ENCODE results near the gene MAP1LC3A.

MAP1LC3A gene

DNA sequence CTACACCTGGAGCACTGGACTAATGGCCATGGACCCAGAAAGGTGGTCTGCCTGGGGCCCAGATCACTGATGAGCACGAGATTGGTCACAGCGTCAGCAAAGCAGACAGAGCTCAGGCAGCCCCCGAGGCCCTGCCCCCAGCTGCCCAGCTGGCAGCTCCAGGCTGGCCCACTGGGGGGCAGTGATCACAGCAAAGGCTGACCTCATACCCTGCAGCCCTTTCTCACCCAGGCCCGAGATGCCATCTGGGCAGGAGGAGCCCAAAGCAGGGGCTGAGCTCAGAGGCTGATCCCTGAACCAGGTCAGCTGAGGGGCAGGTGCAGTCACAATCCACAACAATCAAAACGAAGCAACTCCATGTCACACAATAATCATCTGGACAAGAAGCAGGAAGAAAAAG is 4.1 kb downstream of the MAP1LC3A start:
- Histone ChIP-seq H3K9me3 (ENCODE audit: low read length) (peaks cover 4% of the 10 kb centered on the region), H3K36me3 (ENCODE audit: insufficient read depth, low read length) (peaks cover 7% of the 10 kb centered on the region), H3K4me1 (ENCODE audit: insufficient read depth, low read length) (peaks cover 3% of the 10 kb centered on the region), H3K27me3 (ENCODE audit: insufficient read depth, low read length) (no peaks in the 10 kb centered on the region), H2AFZ (ENCODE audit: low read depth, low read length) (no peak overlapping the region), H3K4me3 (ENCODE audit: low read length) (no peak overlapping the region)

DNA sequence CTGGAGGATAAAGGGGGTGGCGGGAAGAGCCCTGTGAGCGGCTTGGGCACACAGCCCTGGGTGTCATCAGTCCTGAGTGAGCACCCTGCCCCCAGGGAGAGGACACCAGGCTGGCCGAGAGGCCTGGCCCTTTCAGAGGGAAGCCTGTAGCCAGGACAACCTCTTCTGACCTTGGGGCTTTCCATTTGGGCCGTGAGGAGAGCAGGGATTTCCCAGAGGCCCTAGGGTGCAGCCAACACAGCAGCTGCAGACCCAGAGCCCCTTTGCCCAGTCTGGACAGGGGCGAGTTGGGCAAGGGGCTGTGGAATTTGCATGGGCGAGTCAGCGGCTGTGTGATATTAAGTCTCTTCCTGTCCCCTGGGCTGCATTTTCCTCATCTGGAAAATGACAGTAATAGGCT is 6.3 kb downstream of the MAP1LC3A start:
- no peak overlapping the region for H3K4me3 ChIP-seq (ENCODE audit: low read length)
- H3K9me3 ChIP-seq (ENCODE audit: low read length) = peaks cover 4% of the 10 kb centered on the region
- peaks cover 7% of the 10 kb centered on the region for H3K36me3 ChIP-seq (ENCODE audit: insufficient read depth, low read length)
- no peaks in the 10 kb centered on the region for H3K27me3 ChIP-seq (ENCODE audit: insufficient read depth, low read length)
- H2AFZ ChIP-seq (ENCODE audit: low read depth, low read length) = no peak overlapping the region
- peaks cover 3% of the 10 kb centered on the region for H3K4me1 ChIP-seq (ENCODE audit: insufficient read depth, low read length)

DNA sequence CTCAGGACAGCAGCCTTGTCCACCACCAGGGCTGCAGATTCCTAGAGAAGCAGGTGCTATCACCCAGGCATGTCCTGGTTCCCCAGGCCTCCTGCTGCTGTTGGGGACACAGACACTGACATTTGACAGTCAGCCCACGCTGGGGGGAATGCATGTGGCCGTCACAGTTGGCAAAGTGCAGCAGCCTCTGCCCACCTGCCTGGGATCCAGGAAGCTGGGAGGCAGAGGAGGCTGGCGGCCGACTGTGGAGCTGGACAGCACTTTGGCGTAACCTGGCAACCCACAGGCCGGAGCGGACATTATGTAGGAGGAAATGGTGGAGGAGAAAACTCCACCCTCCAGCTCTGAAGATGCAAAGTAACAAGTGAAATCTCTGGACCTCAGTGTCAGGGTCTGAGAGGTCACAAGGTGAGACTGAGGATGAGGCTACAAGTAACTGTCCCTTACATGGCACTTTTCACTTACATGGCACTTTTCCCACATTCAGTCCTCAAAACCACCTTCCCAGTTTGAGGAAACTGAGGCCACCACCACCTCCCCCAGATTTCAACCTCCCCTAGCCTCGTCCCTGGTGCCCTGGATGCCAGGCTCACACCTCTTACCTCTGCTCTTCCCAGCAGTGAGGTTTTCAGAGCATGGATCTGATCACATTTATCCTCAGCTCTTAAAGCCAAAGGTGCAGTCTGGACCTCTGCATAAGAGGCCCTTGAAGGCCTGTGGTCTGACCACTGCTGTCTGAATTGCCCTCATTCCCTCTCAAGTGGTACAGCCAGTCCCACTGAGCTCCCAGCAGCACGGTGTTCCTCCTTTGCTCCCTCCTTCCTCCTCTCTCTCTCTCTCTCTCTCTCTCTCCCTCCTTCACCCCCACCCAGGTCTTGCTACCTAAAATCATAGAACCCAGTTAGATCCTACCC is 8.7 kb downstream of the MAP1LC3A start:
- Histone ChIP-seq H3K27me3 (ENCODE audit: insufficient read depth, low read length) (no peaks in the 10 kb centered on the region), H2AFZ (ENCODE audit: low read depth, low read length) (no peak overlapping the region)

DNA sequence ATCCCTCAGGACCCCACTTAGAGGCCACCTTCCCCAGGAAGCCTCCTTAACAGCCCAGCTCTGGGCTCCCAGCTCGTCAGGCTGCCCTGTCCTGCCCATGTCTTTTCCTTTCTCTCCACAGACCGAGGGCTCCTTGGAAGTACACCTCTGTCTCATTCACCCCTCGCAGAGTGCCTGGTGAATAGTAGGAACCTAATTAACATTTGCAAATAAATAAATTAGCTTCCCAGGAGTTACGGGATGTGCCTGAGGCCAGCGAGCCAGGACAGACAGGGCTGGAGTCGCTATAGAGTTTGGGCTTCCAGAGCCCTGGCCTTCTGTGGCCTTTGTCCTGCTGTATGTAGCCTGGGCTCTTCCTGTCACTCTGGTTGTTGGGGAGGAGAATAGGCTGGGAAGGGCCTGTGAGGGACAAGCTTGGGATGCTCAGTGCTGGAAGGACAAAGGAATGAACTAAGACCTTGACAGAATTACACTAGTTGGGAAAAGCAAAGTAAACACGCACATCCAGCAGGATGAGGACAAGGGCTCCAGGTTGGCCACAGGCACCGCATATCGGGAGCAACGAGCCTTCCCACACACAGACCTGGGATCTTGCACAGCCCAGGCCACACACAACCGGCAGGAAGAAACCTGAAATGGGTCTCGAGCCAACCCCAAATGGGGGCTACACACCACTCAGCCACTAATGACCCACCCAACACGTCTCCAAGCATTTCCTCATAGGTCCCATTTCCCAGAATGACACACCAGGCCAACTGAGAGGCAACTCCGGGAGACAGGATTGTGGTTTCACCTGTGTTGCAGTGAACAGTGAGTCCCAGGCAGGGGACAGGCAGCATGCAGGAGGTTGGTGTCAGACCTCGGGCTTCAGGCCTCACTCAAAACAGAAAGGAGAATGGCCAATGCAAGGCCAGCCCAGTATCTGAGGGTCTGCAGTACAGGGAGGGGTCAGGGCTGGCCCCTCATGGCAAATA is 9.7 kb downstream of the MAP1LC3A start:
- Histone ChIP-seq H3K9me3 (ENCODE audit: low read length) (no peaks in the 10 kb centered on the region), H3K36me3 (ENCODE audit: insufficient read depth, low read length) (peaks cover 7% of the 10 kb centered on the region), H3K4me3 (ENCODE audit: low read length) (no peak overlapping the region), H2AFZ (ENCODE audit: low read depth, low read length) (no peak overlapping the region), H3K27me3 (ENCODE audit: insufficient read depth, low read length) (no peaks in the 10 kb centered on the region), H3K4me1 (ENCODE audit: insufficient read depth, low read length) (peaks cover 3% of the 10 kb centered on the region)

More for the DNA sequence above, 8.7 kb downstream of the MAP1LC3A start:
- peaks cover 7% of the 10 kb centered on the region for H3K36me3 ChIP-seq (ENCODE audit: insufficient read depth, low read length)
- H3K4me3 ChIP-seq (ENCODE audit: low read length) = no peak overlapping the region
- no peaks in the 10 kb centered on the region for H3K9me3 ChIP-seq (ENCODE audit: low read length)
- peaks cover 3% of the 10 kb centered on the region for H3K4me1 ChIP-seq (ENCODE audit: insufficient read depth, low read length)

DNA sequence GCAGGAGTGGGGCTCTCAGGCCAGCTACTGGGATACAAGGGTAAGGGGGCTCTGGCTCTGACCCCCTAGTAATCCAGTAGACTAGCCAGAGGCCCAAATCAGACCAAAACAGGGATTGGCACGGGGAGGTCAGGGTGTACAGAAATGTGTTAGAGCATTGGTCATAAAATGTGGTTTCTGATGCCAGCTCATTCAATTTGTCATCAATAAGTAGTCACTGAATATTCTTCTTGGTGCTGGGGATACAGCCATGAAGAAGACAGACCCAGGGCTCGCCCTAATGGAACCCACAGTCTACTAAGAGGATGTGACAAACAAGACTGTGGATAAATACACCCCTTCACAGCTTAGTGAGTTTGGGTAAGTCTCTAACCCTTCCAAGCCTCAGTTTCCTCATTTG is 11.1 kb downstream of the MAP1LC3A start:
- H3K27me3 ChIP-seq (ENCODE audit: insufficient read depth, low read length) = no peaks in the 10 kb centered on the region
- H3K4me3 ChIP-seq (ENCODE audit: low read length) = no peak overlapping the region
- no peaks in the 10 kb centered on the region for H3K9me3 ChIP-seq (ENCODE audit: low read length)
- H3K36me3 ChIP-seq (ENCODE audit: insufficient read depth, low read length) = peaks cover 12% of the 10 kb centered on the region
- H3K4me1 ChIP-seq (ENCODE audit: insufficient read depth, low read length) = peaks cover 3% of the 10 kb centered on the region
- no peak overlapping the region for H2AFZ ChIP-seq (ENCODE audit: low read depth, low read length)

DNA sequence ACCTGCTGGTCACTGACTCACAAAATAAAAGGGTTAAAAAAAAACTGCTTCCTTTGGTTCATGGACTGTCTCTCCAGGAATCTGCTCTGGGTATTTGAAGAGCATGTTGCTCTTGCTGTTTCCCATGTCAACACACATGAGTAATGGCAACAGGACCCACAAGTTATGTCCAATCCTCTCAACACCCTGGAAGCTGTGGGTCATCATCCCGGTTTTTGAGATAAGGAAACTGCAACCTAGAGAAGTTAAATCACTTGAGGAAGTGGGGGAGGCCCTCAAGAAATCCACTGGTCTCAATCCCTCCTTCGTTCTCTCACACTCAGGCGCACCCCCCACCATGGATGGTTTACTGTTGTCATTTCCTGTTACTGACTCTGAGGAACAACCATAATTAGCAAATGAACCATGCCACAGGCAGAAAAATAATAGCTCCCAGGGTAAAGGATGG is 12.4 kb downstream of the MAP1LC3A start:
- Histone ChIP-seq H2AFZ (ENCODE audit: low read depth, low read length) (no peak overlapping the region), H3K4me1 (ENCODE audit: insufficient read depth, low read length) (peaks cover 3% of the 10 kb centered on the region), H3K9me3 (ENCODE audit: low read length) (no peaks in the 10 kb centered on the region), H3K36me3 (ENCODE audit: insufficient read depth, low read length) (peaks cover 22% of the 10 kb centered on the region), H3K4me3 (ENCODE audit: low read length) (no peak overlapping the region), H3K27me3 (ENCODE audit: insufficient read depth, low read length) (no peaks in the 10 kb centered on the region)

DNA sequence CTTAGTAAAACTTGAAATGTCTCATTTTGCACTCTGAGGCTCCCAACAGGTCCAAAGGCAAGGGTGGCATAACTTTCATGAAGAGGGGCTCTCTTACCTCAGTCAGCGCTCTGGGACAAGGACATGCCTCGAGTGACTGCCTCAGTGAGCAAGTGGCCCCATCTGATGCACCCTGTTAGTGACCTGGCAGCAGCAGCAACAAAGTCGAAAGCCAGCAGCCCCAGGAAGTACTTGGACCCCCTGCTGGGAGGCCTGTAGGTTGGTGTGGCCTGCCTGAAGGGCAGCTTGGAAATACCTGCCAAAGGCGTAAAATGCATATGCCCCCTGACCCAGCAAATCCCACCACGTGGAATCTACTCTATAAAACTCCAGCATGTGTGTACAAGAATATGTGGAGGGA is 13.2 kb downstream of the MAP1LC3A start:
- no peaks in the 10 kb centered on the region for H3K9me3 ChIP-seq (ENCODE audit: low read length)

DNA sequence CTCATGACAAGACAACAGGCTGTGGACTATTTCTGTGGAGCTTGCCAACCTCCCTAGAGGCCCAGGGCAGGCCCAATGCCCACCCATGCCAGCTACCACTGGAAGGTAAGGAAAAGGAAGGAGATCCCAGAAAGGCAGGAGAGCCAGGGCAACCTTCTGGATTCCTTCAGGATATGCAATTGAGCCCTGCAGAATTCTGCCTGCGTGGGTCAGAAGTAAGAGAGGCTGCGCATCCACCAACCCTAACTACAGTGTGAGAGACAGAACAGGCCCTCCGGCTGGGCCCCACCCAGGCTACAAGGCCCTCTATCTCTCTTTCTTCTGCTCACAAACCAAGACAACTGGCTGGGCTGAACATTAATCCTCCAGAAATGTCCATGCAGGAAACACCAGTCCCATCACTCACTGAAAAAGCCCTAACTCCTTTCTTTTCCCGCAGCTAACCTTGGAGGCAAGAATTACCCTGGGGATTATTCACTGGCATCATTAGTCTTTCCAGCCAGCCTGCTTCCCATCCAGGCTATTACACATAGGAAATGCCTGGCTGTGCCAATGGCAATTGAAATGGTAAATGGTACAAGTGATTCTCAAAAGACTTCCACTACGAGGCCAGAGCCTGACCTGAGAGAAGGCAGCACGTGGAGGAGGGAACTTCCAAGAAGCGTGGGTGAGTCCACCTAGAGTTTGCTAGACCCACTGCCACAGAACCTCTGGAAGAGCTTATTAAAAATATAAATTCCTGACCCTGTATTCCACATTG is 15.2 kb downstream of the MAP1LC3A start:
- Histone ChIP-seq H3K36me3 (ENCODE audit: insufficient read depth, low read length) (peaks cover 27% of the 10 kb centered on the region), H2AFZ (ENCODE audit: low read depth, low read length) (no peak overlapping the region), H3K4me1 (ENCODE audit: insufficient read depth, low read length) (no peaks in the 10 kb centered on the region), H3K9me3 (ENCODE audit: low read length) (no peaks in the 10 kb centered on the region), H3K4me3 (ENCODE audit: low read length) (no peak overlapping the region), H3K27me3 (ENCODE audit: insufficient read depth, low read length) (no peaks in the 10 kb centered on the region)

More for the DNA sequence above, 13.2 kb downstream of the MAP1LC3A start:
- no peaks in the 10 kb centered on the region for H3K27me3 ChIP-seq (ENCODE audit: insufficient read depth, low read length)
- H3K36me3 ChIP-seq (ENCODE audit: insufficient read depth, low read length) = peaks cover 22% of the 10 kb centered on the region
- no peak overlapping the region for H3K4me3 ChIP-seq (ENCODE audit: low read length)
- no peak overlapping the region for H2AFZ ChIP-seq (ENCODE audit: low read depth, low read length)
- H3K4me1 ChIP-seq (ENCODE audit: insufficient read depth, low read length) = peaks cover under 1% of the 10 kb centered on the region

DNA sequence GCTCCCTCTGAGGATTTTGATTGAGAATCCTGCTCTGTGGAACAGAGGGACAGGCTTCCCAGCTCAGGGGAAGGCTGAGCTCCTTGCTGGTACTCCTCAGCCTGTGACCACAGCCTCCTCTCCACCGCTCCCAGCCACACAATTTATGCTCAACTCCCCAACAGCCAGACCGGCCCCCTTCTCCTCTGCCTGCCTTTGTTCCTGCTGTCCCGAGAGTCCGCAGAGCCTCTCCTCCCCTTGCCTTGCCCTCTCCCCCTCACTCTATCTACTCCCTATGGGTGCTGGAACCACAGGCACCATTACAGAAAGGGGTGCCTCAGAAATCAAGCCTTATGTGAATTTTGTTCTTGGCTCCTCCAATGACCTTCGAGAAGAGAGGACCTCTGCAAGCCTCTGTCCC is 15.9 kb downstream of the MAP1LC3A start:
- no peaks in the 10 kb centered on the region for H3K27me3 ChIP-seq (ENCODE audit: insufficient read depth, low read length)
- H3K4me1 ChIP-seq (ENCODE audit: insufficient read depth, low read length) = no peaks in the 10 kb centered on the region
- H3K4me3 ChIP-seq (ENCODE audit: low read length) = no peak overlapping the region
- peaks cover 33% of the 10 kb centered on the region for H3K36me3 ChIP-seq (ENCODE audit: insufficient read depth, low read length)
- no peak overlapping the region for H2AFZ ChIP-seq (ENCODE audit: low read depth, low read length)
- H3K9me3 ChIP-seq (ENCODE audit: low read length) = no peaks in the 10 kb centered on the region

DNA sequence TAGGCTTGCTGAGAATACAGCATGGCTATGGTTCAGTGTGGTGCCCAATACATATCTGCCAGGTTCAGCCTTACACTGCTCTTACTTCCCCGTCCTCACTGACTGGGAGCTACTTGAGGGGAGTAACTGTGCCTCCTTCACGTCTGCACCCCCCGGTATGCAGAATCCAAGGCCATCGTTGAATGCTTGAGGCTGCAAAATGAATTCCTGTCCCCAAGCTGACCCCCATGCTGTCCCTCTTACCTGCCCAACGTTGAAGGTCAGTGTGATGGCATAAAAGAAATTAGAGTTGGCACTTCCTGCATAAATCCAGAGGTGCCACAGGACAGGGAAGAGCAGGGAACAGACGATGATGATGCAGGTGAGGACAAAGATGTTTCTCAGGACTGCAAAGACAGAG is 16.3 kb downstream of the MAP1LC3A start:
- H3K27me3 ChIP-seq (ENCODE audit: insufficient read depth, low read length) = no peaks in the 10 kb centered on the region
- no peak overlapping the region for H2AFZ ChIP-seq (ENCODE audit: low read depth, low read length)
- H3K4me1 ChIP-seq (ENCODE audit: insufficient read depth, low read length) = no peaks in the 10 kb centered on the region
- no peaks in the 10 kb centered on the region for H3K9me3 ChIP-seq (ENCODE audit: low read length)
- no peak overlapping the region for H3K4me3 ChIP-seq (ENCODE audit: low read length)
- peaks cover 36% of the 10 kb centered on the region for H3K36me3 ChIP-seq (ENCODE audit: insufficient read depth, low read length)

DNA sequence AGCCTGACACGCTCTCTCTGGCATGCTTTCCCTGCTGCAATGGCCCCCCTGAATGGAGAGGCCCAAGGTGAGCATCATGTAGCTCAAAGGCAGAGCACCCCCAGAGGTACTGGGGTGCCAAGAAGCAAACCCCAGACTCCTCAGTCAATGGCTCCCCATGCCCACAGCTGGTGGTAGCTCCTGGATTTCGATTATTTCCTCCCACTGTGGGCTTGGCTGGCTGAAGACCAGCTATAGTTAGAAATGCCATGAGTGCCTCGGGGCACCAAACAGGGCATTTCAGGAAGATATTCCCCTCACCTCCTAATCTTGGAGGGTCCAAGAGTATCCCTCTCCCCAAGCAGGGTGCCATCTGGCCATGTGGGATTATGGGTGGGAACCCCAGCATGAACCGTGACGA is 16.8 kb downstream of the MAP1LC3A start:
- Histone ChIP-seq H3K36me3 (ENCODE audit: insufficient read depth, low read length) (peaks cover 40% of the 10 kb centered on the region), H2AFZ (ENCODE audit: low read depth, low read length) (no peak overlapping the region), H3K27me3 (ENCODE audit: insufficient read depth, low read length) (no peaks in the 10 kb centered on the region), H3K4me3 (ENCODE audit: low read length) (no peak overlapping the region), H3K9me3 (ENCODE audit: low read length) (no peaks in the 10 kb centered on the region), H3K4me1 (ENCODE audit: insufficient read depth, low read length) (no peaks in the 10 kb centered on the region)

DNA sequence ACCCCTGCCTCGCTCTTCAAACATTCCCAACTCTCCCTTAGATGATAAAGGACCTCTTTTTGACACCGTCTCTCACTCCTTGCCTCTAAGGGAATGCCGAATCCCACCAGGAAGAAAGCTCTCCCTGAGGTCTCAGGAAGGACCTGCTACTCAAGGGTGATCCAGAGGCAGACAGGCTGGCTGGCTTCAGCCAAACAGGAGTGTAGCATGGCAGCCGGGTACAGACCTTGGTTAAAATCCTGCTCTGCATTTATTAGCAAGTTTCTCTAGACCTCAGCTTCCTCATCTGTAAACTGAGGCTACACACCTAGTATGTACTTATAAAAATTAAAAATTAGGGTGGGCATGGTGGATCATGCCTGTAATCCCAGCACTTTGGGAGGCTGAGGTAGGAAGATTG is 17.2 kb downstream of the MAP1LC3A start:
- no peaks in the 10 kb centered on the region for H3K4me1 ChIP-seq (ENCODE audit: insufficient read depth, low read length)
- peaks cover 45% of the 10 kb centered on the region for H3K36me3 ChIP-seq (ENCODE audit: insufficient read depth, low read length)
- no peak overlapping the region for H3K4me3 ChIP-seq (ENCODE audit: low read length)
- H2AFZ ChIP-seq (ENCODE audit: low read depth, low read length) = no peak overlapping the region
- H3K27me3 ChIP-seq (ENCODE audit: insufficient read depth, low read length) = no peaks in the 10 kb centered on the region
- H3K9me3 ChIP-seq (ENCODE audit: low read length) = no peaks in the 10 kb centered on the region

Data from neuron (in vitro differentiated cells).